Dermis blood vessel endothelial cell (primary cell): ENCODE results near the gene MGAT5B. TPM values are rescaled to one million over a fixed set of nuclear protein-coding genes. Genes with fewer than 3 reads are reported as not detected.
"Not testable (repeated sequence)": the region's sequence is repeated elsewhere in the genome, so short reads cannot be mapped to it uniquely, and the experiment has no call there.

Source experiments
- DNase-seq: peaks from one replicate; pipeline ENCODE4 v3.0.0; 2010
- total RNA-seq: library from RNA; depleted of rRNA; stranded (reverse); fragments of >200 nt; gene quantifications from 2 replicates; pipeline ENCODE4 v1.2.3, GENCODE V29; 2014

MGAT5B gene
- total RNA-seq, 1 donor from 2014 or later, result 0.34 TPM

DNA sequence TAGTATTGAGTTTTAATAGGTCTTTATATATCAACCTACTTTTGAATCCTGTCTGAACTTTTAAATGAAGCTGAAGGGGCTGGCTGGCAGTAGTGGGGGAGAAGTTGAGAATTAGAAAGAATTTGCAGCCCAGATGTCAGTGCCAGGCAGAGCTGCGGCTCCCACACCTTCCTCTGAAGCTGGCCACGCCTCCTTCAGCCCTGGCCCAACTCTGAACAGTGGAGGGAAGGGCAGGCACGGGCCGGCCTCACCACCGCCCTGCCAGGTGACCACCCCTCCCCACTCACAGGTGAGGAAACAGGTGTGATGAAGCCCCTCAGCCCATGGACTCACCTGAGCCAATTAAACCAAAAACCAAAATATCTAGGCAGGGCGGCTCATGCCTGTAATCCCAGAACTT, 87.0 kb downstream of the MGAT5B start:
- DNase-seq, result no peak

DNA sequence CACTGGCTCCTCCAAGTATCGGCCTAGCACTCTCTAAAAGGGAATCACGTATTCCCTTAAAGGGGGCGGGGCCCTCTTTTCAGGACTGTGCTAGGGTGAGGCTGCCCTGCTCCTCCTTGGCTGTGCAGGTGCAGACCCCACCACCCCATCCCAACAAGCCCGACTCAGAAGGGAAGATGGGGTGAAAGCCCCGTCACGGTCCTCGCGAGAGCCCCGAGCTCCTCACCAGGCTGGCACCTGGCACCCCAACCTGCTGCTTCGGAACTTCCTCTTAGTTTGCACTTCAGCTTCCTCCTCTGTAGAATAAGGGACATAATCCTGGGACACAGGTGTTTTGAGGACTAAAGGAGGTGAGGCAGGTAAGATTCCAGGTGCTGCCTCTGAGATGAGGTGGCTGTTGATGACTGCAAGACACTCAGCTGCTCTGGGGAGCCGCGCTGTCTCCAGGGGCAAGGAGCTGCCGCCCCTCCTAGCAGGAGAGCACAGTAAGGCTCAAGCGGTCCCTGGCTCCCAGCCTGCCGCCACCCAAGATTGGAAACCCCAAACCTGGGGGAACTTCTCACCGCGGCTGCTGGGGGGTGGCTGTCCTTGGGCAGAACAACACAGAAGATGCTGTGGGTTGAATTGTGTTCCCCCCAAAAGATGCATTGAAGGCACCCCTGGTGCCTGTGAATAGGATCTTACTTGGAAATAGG, 88.8 kb downstream of the MGAT5B start:
- DNase-seq, result no peak

DNA sequence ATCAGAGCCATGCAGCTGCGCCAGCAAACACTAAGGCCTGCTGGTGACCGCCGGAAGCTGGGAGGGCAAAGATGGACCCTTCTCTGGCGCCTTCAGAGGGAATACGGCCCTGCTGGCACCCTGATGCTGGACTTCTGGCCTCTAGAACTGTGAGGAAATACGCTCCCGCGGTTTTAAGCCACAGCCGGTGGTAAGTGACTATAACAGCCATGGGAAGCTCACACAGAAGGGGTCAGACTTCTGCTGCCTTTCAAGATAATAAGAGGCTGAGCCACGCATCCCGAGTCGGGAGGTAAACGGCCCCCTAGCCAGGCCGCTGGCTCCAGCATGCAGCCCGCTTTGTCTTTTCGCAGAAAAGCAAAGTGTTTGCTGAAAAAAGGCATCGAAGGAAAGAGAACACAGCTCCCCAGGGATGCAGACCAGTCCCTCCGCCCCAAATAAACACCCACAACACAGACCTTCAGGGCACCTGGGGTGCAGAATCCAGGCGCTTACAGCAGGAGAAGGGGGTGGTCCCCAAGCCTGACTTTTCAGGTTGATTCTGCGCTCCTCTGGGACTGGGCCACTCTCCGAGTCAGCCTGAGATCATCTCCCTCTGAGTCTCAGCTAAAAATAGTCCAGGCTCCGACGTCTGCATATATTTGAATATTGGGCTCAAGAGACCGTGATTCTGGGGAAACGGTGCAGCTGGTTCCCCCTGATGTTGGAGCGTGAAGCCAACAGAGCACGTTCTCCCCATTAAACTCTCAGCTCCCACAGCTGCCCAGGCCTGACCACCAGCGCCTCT, 89.7 kb downstream of the MGAT5B start:
- no peak for DNase-seq

DNA sequence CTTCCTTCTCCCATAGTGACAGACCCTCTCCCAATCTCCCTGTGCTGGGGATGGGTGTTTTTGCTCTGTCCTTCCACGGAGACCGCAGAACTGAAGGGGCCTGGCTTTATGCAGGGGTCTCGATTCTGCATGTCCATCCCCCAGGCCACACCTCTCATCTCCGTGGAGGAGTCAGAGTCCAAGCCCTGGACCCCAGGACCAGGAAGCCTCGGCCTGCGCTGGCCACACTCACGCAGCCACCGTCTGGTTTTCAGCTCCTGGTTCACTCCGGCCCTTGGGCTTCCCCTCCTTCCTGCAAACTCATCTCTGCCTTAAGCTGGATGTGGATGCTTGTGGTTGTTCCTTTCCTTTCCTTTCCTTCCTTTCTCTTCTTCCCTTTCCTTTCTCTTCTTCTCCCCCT, 90.8 kb downstream of the MGAT5B start:
- no peak for DNase-seq

DNA sequence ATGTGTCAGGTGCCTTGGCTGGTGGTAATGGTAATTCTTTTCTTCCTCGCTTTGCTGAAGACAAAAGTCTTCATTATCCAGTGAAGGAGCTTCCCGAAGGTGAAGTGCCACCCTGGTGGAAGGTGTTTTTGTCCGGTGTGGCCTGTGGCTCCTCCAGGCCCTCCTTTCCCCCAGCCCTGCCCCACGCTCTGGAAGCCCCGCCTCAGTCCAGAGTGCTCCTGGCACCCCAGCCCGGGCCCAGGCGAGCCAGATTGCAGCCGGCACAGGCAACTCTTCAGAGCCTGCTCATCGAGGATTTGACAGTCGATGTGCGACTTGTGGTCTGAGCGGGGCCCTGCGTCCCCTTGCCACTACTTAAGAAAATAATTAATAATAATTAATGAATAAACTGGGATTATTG, 93.7 kb downstream of the MGAT5B start:
- DNase-seq, result no peak

DNA sequence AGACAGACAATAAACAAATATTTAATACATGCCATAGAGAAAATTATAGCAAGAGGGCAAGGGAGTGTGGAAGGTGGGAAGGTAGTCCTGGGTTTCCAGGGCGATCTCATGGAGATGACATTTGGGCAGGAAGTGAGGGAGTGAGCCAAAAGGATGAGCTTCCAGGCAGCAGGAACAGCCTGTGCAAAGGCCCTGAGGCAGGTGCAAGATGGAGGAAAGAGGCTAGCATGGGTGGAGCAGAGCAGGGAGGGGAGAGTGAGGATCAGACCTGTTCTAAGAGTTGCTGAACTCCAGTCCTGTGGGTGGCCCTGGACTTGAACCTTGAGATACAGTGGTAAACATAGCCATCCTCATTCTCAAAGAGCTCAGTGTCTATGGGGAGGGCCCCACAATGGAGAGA, 94.7 kb downstream of the MGAT5B start:
- DNase-seq, result no peak

DNA sequence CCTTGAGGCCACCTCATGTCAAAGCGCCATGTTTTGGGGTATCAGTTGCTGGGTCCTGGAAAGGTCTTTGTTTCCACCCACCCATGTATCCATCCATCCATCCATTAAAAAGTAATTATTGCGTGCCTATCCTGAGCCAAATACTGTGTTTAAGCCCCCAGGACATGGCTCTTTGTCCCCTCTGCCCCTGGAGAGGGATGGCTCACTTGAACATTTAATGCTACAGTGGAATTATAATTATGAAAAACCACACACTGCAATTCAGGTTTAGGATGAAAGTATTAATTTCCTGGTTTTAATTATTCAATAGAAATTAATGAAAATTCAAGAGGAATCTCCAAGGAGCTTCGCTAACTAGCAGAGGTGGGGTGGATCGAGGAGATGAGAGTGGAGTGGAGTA, 97.8 kb downstream of the MGAT5B start:
- DNase-seq, result no peak

DNA sequence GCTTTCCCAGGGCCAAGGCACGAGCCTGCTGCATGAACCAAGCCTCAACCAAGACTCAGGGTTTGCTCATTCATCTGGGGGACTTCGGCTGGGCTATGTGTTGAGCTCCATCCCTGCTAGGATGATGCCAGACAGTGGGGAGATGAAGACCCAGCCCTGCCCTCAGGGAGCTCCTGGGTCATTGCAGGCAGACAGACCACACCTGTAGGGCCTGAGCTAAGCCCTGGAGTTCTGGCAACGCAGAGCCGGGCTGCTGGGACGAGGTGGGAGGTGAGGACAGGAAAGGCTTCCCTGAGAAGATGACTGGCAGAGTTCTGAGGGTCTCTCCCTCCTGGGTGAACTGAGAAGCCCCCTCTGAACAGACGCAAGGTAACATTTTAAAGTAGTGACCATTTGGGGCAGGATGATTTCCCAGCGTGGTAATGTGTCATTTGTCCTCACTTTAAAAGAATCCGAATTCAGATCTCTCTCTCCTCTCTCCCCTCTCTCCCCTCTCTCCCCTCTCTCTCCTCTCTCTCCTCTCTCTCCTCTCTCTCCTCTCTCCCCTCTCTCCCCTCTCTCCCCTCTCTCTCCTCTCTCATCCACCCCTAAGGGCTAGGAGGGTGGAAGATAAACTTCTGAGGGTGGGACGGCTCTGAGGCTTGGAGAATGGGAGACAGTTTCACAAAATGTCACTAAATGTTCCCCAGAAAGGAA, 98.4 kb downstream of the MGAT5B start:
- DNase-seq, result no peak

DNA sequence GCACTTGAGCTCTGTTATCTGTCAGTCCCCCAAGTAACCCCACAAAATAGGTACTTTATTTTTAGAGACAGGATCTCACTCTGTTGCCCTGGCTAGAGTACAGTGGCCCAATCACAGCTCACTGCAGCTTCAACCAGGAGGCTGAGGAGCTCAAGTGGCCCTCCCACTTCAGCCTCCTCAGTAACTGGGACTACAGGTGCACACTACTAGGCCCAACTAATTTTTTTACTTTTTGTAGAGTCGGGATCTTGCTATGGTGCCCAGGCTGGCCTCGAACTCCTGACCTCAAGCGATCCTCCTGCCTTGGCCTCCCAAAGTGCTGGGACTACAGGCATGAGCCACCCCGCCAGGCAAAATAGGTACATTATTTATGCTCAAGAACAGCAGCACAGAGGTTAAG, 99.6 kb downstream of the MGAT5B start:
- no peak for DNase-seq

DNA sequence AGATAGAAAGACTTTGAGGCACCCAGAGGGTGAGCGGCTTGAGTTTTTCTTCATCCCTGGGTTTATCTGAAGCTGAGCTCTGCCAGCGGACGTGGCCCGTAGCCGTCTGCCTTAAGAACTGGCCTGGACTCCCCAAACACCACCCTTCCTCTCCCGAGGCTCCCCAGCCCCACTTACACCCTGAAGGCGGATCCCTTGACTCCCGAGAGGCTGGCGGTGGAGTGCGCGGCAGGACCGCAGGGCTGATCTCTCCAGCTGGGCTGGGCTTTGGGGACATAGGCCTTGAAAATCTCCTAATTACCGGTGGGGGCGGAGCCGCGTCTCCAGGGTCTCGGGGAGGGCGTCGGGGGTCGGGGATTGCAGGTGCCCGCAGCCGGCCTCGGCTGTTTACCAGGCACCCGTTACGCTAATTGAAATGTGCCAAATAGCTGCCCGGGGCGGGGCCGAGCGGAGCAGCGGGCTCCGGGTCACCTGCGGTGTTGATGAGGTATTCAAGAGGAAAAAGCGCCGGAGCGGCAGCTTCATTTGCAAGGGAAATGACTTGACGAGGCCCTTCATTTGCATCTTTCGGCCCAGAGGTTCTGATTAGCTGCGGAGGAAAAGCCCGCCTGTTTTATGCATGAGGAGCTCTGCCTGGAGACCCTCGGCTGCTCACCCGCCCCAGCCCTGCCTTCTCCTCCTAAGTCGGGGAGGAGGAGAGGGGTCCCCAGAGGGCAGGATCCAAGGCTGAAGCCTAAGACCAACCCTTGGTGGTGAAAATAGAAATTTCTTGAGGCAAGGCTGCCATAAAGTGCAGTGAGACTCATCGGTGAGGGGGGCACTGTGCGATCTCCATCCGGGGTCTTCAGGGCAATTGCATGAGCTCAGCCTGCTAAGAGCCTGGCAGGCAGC, 100.7 kb downstream of the MGAT5B start:
- no peak for DNase-seq

DNA sequence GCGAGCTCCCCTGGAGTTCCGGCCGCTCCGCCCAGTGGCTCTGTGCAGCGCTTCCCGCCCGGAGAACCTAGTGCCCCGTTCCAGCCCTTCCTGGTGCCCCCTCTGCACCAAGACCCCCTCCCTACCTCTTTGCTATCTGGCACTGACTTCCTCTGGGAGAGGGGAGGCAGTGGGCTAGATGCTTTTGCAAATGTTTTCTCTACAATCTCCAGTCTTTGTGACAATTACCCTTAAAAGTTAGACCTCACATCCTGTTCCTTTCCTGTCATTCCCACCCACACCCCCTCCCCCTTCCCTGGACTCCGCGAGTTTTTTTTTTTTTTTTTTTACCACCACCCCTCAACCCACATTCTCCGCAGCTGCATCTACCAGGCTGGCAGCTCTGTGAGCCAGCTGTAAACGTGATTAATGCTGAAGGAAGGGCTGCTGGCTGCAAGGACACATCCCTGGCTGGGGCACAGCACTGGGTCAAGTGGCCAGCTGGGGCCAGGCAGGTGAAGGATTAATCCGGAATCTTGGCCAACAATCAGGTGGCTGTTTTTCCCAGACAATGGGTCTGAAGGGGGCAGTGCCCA, 101.5 kb downstream of the MGAT5B start:
- DNase-seq, result no peak

DNA sequence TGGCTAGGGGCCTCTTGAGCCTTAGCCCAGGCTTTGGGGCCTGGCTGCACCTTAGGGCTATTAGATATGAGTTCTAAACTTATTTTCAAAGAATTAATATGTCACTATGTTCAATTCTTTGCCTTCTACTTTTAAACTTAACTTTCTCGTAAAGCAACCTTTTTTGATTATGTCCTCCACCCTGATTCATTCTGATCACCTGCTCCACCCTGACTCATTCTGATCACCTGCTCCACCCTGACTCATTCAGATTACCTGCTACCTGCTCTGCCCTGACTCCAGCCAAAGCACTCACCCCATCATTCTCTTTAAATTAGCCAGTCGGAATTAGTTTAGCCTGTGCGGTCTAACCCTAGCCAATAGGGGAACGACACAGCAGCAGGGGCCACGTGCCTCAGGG, 102.0 kb downstream of the MGAT5B start:
- not testable (repeated sequence) for DNase-seq

DNA sequence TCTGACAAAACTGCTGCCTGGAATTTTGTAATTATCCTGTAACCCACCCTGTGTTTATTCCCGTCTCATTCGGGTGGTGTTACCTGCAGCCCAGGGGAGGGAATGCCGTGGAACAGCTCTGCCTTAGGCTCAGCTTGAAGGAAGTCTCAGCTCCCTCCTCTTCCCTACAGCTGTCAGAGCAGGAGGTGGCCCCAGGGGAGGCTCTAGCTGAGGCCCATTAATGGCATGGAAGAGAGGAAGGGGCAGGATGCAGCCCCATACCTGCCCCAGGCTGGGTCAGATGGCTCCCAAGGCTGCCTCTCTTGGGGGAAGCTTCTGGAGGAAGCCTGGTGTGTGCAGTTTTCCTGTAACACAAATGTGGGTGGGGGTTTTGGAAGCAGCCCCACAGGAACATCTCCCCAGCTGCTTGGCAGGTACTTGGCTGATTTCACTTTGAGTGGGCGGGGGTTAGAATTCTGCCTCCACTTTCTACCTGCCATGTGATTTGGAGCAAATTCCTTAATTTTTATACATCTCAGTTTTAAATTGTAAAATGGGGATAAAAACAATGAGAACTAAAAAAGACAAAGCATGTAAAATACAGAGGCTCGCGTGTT, 103.9 kb downstream of the MGAT5B start:
- DNase-seq, result no peak

DNA sequence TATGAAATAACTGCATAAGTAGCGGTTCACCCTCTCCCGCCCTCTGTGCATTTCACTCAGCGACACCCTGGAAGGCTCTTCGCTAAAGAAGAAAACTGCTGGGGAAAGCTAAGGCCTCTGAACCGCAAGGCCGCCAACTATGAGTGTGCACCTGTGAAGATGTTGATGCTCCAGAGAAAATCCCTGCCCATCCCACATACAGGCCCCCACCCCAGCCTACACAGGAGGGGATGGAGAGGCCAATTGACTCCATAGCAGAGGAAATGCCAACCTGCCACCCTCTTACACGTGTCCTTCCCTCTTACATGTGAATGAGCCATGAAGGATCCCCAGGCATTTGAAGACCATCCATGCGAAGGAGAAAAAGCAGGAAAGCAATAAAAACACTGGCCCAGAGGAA, 104.8 kb downstream of the MGAT5B start:
- no peak for DNase-seq

DNA sequence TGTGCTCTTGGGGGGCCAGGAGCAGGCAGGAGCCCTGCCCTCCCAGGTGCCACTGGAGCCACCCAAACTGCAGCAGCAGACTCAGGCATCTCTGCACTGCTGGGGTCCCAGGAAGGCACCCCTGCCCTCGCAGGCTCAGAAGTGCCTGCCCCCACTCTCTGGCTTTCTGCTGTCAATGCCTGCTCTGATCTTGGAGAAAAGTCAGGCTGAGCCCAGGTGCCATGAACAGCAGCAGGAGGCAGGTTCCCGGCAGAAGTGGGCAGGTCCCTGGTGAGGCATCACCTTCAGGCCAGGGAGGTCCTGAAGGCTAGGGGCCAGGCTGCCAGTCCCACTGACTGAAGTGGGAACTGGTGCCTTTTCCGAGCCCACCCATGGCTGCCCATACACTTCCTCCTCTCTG, 106.5 kb downstream of the MGAT5B start:
- no peak for DNase-seq

DNA sequence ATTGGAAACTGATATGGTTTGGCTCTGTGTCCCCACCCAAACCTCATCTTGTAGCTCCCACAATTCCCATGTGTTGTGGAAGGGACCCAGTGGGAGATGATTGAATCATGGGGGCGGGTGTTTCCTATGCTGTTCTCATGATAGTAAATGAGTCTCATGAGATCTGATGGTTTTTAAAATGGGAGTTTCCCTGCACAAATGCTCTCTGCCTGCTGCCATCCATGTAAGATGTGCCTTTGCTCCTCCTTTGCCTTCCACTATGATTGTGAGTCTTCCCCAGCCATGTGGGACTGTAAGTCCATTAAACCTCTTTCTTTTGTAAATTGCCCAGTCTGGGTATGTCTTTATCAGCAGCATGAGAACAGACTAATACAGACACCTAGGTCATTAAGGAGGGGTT, 109.8 kb downstream of the MGAT5B start:
- DNase-seq, result not testable (repeated sequence)

DNA sequence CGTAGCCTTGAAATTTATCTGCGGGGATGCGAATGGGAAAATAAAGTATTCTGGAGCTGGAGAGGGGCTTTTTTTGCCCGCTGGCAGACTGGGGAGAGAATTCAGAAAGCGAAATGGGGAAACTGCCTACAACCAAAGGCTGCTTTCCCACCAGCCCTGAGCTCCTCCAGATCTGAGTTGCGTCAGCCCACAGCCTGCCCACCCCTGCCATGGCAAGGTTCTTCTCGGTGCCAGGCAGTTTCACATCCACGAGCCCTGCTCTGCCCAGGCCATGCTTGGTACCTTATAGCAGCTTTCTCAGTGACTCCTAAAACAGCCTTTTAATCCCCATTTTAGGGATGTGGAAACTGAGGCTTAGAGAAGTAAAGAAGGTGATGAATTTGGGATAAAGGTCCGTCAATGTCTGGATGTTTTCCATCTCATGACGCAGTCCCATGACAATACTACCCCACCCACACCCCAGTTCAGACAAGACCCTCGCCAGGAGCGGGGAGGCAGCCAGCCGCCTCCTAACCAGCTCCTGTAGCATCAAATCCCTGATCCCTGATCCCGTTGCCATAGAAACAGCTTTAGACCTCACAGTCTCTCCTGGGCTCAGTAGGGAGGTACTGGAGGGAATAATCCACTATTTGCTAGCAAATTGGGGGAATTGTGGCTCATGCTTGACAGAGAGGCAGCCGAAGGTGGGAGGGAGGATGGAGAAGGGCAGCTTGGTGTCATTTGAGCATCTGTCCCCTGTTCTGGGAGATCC, 113.5 kb downstream of the MGAT5B start:
- DNase-seq, result no peak

DNA sequence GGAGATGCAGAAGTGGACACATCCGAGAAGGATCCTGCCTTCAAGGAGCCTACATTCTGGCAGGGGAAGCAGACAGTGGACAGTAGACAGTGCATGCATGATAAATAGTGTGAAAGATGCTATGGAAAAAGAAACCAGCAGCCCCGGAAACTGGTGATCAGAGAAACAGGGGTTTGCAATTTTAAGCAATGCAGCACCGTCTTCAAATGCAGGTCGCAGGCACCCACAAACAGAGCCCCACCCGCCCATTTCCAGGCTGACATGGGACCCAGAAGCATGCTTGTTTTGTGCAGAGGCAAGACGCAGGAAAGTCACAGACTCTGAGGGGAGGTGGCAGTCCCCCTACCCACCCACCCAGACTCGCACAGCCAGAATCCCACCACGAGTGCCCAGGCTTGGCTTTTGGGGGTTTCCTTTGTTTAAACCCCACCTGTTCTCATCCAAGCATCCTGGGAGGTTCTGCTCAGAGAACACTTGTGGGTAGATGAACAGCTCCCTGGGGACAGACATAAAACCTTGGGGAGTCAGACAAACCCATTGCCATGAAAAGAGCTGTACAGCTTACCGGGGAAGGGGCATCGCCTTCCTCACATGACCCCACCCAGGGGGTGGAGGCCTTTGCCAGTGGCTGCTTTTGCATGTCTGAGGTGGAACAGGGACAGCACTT, 114.3 kb downstream of the MGAT5B start:
- no peak for DNase-seq

DNA sequence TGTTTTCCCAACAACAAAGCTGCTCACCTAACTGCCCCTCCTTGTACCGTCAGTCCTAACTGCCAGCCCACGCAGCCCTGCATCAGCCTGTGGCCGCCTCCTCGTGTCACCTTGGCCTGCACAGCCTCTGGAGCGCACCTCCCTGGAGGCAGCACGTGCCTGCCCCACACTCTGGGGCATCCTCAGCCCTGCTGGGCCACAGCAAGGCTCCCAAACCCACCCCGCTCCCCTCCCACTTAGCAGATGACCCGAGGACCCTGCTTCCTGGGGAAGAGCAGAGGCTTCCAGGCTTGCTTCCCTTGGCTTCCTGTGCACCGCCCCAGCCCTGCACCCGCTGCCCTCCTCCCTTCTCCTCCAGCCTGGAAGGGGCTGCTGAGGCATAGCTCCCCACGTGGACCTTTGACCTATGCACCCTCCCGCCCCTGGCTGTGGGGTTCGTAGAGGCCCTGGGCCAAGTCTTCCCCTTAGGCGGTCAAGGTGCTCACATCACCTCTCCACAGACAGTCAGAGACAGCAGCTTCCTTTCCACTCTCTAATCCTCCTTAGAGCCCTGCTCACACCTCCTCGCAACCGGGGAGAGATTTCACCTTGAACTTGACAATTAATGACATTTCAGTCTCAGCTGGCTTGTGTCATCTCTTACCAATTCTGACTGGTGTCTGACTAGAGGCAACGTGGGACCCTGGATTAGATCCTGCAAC, 115.0 kb downstream of the MGAT5B start:
- no peak for DNase-seq

DNA sequence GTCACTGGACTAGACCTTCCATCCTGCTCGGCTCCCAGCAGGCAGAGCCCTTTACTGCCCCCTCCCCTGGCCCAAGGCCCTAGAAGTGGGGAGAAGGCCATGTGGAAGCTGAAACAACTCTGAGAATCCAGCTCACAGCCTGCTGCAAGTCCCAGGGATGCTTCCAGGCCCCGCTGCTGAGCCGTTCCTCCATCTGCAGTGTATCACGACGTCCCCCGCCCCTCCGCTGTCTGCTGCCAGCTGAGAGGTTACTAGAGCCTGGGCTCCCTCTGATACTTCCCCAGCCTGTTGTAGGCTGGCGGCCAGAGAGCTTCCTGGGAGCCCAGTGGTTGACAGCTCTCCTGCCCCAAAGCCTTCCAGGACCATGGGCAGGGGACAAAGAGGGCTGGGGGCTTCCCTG, 118.2 kb downstream of the MGAT5B start:
- no peak for DNase-seq
